ENCODE data around the gene RNF111. TPM values are rescaled to one million over a fixed set of nuclear protein-coding genes. Genes with fewer than 3 reads are reported as not detected.

The RNF111 gene
- polyA plus RNA-seq, 2 of the 4 experiments (the other 2 are of a cell fraction), result 25.0 to 42.7 TPM

DNA sequence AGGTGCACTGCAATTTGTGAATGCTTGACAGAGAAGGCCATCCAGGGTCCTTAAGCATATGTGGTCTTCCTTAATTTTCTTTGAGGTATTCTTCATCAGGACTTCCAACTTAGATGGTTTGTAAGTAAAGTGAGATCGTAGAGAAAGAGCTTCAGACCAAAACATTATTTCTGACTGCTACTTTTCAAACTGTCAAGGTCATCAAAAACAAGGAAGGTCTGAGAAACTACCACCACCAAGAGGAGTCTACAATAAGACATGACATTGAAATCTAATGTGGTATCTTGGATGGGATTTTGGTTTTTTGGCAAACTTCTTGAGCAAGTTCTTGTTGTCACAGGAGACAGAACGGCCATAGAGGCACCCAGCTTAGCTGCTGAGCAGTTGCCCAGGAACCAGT is 20.0 kb upstream of the RNF111 start:
- H3K4me2 ChIP-seq, result no peak overlapping the region
- FAIRE-seq (no peak), ATAC-seq (no peak), DNase-seq (ENCODE audit: low read depth in 1 of 2, low spot score in 1 of 2) (no peak)
- H3K4me3 ChIP-seq, result no peak overlapping the region
- 48% methylated on average over 2 of the region's 2 CpGs for WGBS (ENCODE audit: missing lambda C conversion rate)
- no peaks in the 10 kb centered on the region for H3K9me3 ChIP-seq
- H3K27ac ChIP-seq, result no peak overlapping the region
- CTCF ChIA-PET, result interaction anchor here (0.8 to 2.6 kb wide), 8 partner anchors 10 to 754 kb away, joined by 3 to 24 read pairs (median 4); no protein-coding TSS in a partner anchor
- peak; percentile 58 for TF ChIP-seq MAFK (IDR thresholded peaks at IDR 0.05; ENCODE audit: partially characterized antibody)
- no peak for TF ChIP-seq SREBF2 (IDR thresholded peaks at IDR 0.05)
- no peak for TF ChIP-seq HOXB5 (CRISPR knock-in tag; IDR thresholded peaks at IDR 0.05)
- TF ChIP-seq POLR2A (IDR thresholded peaks at IDR 0.05; ENCODE audit: low read length), result no peak
- POLR2A ChIA-PET, result no interaction called here
- peaks cover 11% of the 10 kb centered on the region for H3K4me1 ChIP-seq

DNA sequence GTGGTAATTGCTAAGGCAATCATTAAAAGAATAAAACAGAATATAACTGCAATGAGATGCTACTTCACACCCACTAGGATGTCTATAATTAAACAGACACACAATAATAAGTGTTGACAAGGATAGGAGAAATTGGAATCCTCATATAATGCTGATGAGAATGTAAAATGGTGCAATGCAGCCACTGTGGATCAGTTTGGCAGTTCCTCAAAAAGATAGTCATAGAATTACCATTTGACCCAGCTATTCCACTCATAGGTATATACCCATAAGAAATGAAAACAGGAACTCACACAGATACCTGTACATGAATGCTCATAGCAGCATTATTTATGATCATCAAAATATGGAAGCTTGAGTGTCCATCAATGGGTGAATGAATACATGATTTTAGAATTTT is 9.6 kb upstream of the RNF111 start:
- Histone ChIP-seq H3K27ac (no peak overlapping the region), H3K4me3 (no peak overlapping the region), H3K9me3 (no peaks in the 10 kb centered on the region), H3K4me2 (no peak overlapping the region), H3K4me1 (no peaks in the 10 kb centered on the region)
- ATAC-seq (no peak), DNase-seq (ENCODE audit: low read depth in 1 of 2, low spot score in 1 of 2) (no peak), FAIRE-seq (peak; percentile 28)
- ChIA-PET CTCF (interaction anchor here (1.3 to 6.4 kb wide), 4 partner anchors 20 to 522 kb away, joined by 5 to 47 read pairs (median 26); no protein-coding TSS in a partner anchor), POLR2A (no interaction called here)
- TF ChIP-seq NPAS2 (CRISPR knock-in tag; IDR thresholded peaks at IDR 0.05; ENCODE audit: borderline replicate concordance) (no peak), PHF8 (IDR thresholded peaks at IDR 0.05; ENCODE audit: borderline replicate concordance, low read depth) (no peak), HOXA7 (CRISPR knock-in tag; IDR thresholded peaks at IDR 0.05) (no peak), NR3C1 (IDR thresholded peaks at IDR 0.05) (no peak), FOXS1 (CRISPR knock-in tag; IDR thresholded peaks at IDR 0.05) (no peak), BHLHE40 (IDR thresholded peaks at IDR 0.05; ENCODE audit: low read depth, low read length) (no peak), GATA3 (IDR thresholded peaks at IDR 0.05; ENCODE audit: borderline replicate concordance) (no peak), FOSB (CRISPR knock-in tag; IDR thresholded peaks at IDR 0.05) (no peak), ZFP36 (IDR thresholded peaks at IDR 0.05; ENCODE audit: borderline replicate concordance, partially characterized antibody) (no peak), CBX2 (IDR thresholded peaks at IDR 0.05; ENCODE audit: borderline replicate concordance, low read depth) (no peak), MAZ (IDR thresholded peaks at IDR 0.05; ENCODE audit: borderline replicate concordance, low read depth, low read length) (no peak), SMC3 (IDR thresholded peaks at IDR 0.05) (no peak), RNF2 (IDR thresholded peaks at IDR 0.05; ENCODE audit: borderline replicate concordance, low read depth) (no peak), HOXB5 (CRISPR knock-in tag; IDR thresholded peaks at IDR 0.05) (no peak), ZC3H11A (IDR thresholded peaks at IDR 0.05) (no peak), TP53 (CRISPR knock-in tag; IDR thresholded peaks at IDR 0.05) (no peak)
- TF ChIP-seq, protein P1, sequence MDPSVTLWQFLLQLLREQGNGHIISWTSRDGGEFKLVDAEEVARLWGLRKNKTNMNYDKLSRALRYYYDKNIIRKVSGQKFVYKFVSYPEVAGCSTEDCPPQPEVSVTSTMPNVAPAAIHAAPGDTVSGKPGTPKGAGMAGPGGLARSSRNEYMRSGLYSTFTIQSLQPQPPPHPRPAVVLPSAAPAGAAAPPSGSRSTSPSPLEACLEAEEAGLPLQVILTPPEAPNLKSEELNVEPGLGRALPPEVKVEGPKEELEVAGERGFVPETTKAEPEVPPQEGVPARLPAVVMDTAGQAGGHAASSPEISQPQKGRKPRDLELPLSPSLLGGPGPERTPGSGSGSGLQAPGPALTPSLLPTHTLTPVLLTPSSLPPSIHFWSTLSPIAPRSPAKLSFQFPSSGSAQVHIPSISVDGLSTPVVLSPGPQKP (IDR thresholded peaks at IDR 0.05; ENCODE audit: low read depth, low read length), result no peak

GRCh38 chr15:58980351-58980939 is 7.0 kb upstream of the RNF111 start:
- FAIRE-seq (peak; percentile 99), ATAC-seq (peak in 1 of 2 experiments; percentile 55; a peak in 1 of 6 replicates), DNase-seq (ENCODE audit: low read depth in 1 of 2, low spot score in 1 of 2) (peak; percentile 43 to 50)
- no peak overlapping the region for H3K4me2 ChIP-seq
- no peak overlapping the region for H3K27ac ChIP-seq
- CTCF ChIA-PET, result interaction anchor here (0.6 to 6.4 kb wide), 27 partner anchors 9 to 752 kb away, joined by 3 to 47 read pairs (median 4); no protein-coding TSS in a partner anchor
- H3K4me3 ChIP-seq, result no peak overlapping the region
- H3K9me3 ChIP-seq, result no peaks in the 10 kb centered on the region
- H3K4me1 ChIP-seq, result no peaks in the 10 kb centered on the region
- POLR2A ChIA-PET, result no interaction called here
- TF ChIP-seq ATOH8 (CRISPR knock-in tag; IDR thresholded peaks at IDR 0.05; ENCODE audit: low read depth) (no peak), EP300 (IDR thresholded peaks at IDR 0.05) (no peak), SMC3 (IDR thresholded peaks at IDR 0.05) (peak; percentile 87), RAD21 (conservative IDR thresholded peaks at IDR 0.05 in 1 of 2, IDR thresholded peaks at IDR 0.05 in 1 of 2) (peak; percentile 83 to 91), ZFP36 (IDR thresholded peaks at IDR 0.05; ENCODE audit: borderline replicate concordance, partially characterized antibody) (no peak)
- TF ChIP-seq, protein P2, sequence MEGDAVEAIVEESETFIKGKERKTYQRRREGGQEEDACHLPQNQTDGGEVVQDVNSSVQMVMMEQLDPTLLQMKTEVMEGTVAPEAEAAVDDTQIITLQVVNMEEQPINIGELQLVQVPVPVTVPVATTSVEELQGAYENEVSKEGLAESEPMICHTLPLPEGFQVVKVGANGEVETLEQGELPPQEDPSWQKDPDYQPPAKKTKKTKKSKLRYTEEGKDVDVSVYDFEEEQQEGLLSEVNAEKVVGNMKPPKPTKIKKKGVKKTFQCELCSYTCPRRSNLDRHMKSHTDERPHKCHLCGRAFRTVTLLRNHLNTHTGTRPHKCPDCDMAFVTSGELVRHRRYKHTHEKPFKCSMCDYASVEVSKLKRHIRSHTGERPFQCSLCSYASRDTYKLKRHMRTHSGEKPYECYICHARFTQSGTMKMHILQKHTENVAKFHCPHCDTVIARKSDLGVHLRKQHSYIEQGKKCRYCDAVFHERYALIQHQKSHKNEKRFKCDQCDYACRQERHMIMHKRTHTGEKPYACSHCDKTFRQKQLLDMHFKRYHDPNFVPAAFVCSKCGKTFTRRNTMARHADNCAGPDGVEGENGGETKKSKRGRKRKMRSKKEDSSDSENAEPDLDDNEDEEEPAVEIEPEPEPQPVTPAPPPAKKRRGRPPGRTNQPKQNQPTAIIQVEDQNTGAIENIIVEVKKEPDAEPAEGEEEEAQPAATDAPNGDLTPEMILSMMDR (IDR thresholded peaks at IDR 0.05), result peak; percentile 87
- 2% methylated on average over 5 of the region's 5 CpGs for WGBS (ENCODE audit: missing lambda C conversion rate)
